ENCODE data around the gene GABRA4. TPM values are rescaled to one million over a fixed set of nuclear protein-coding genes. Genes with fewer than 3 reads are reported as not detected.

Gene GABRA4
- total and polyA plus RNA-seq, 10 donors = under 0.01 to 0.10 (median 0.04) TPM; not detected in 6

DNA sequence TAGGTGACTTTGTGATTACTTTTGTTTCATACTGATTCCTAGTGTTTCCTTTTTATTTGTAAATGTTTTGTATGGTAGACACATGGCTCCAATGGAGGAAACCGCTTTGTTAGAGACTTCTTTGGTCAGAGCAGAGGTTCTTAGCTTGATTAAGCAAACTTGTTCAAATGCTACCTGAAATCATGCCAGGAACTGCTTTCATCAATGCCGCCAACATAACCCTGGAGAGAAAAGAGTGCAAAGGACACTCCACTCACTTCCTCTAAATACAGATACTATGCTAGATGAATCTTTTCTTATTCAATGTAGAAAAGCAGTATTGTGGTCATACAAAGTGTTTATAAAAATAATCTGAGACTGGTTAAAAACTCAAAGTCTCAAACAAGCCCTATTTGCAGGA is 58.7 kb downstream of the GABRA4 start:
- WGBS, 5 donors = 71 to 85% (median 73%) methylated on average over 2 of the region's 2 CpGs
- no peak for DNase-seq
- Histone ChIP-seq H3K27me3 (replicated peaks in 1 of 7) (peaks cover 0 to 2% (median 0%) of the 10 kb centered on the region in 7 donors), H3K4me1 (no peaks in the 10 kb centered on the region), H3K27ac (no peak overlapping the region), H3K9me3 (no peaks in the 10 kb centered on the region), H3K36me3 (no peaks in the 10 kb centered on the region), H3K4me3 (no peak overlapping the region)
- TF ChIP-seq POLR2AphosphoS5 (IDR thresholded peaks at IDR 0.05) = no peak
- no peak for TF ChIP-seq POLR2A (IDR thresholded peaks at IDR 0.05)
- TF ChIP-seq, protein P1, sequence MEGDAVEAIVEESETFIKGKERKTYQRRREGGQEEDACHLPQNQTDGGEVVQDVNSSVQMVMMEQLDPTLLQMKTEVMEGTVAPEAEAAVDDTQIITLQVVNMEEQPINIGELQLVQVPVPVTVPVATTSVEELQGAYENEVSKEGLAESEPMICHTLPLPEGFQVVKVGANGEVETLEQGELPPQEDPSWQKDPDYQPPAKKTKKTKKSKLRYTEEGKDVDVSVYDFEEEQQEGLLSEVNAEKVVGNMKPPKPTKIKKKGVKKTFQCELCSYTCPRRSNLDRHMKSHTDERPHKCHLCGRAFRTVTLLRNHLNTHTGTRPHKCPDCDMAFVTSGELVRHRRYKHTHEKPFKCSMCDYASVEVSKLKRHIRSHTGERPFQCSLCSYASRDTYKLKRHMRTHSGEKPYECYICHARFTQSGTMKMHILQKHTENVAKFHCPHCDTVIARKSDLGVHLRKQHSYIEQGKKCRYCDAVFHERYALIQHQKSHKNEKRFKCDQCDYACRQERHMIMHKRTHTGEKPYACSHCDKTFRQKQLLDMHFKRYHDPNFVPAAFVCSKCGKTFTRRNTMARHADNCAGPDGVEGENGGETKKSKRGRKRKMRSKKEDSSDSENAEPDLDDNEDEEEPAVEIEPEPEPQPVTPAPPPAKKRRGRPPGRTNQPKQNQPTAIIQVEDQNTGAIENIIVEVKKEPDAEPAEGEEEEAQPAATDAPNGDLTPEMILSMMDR (IDR thresholded peaks at IDR 0.05 in 8 of 11, conservative IDR thresholded peaks at IDR 0.05 in 3 of 11) = no peak
- intact Hi-C loops (cut with DNase I; ENCODE audit: low total_unique reads) = no loop called here

DNA sequence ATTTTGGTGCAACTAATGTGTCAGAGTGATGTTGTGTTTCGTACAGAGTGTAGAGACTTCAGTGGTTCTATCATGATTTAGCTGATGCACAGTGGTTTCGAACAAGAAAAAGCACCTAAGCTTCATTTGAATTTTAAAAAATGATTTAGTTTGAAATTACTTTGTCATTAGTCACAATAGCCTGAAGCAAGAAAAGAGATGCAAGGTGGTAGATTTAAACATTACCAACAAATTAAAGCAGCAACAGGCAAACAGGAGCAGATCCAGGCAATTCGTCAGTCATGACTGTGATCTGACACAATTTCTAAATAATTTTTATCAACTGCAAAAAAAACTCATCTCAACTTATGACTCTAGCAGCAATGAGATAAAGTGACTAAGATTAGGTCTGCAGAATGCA is 59.7 kb downstream of the GABRA4 start:
- 65 to 81% (median 77%) methylated on average over 3 of the region's 3 CpGs for WGBS, 5 donors
- Histone ChIP-seq H3K4me3 (no peak overlapping the region), H3K27ac (no peak overlapping the region), H3K27me3 (replicated peaks in 1 of 7) (peaks cover 0 to 7% (median 0%) of the 10 kb centered on the region in 7 donors), H3K4me1 (no peaks in the 10 kb centered on the region), H3K36me3 (no peaks in the 10 kb centered on the region), H3K9me3 (no peaks in the 10 kb centered on the region)
- TF ChIP-seq POLR2AphosphoS5 (IDR thresholded peaks at IDR 0.05) = no peak
- TF ChIP-seq, protein P1 (IDR thresholded peaks at IDR 0.05 in 8 of 11, conservative IDR thresholded peaks at IDR 0.05 in 3 of 11) = no peak
- TF ChIP-seq POLR2A (IDR thresholded peaks at IDR 0.05) = no peak
- intact Hi-C loops (cut with DNase I; ENCODE audit: low total_unique reads) = no loop called here
- no peak for DNase-seq

DNA sequence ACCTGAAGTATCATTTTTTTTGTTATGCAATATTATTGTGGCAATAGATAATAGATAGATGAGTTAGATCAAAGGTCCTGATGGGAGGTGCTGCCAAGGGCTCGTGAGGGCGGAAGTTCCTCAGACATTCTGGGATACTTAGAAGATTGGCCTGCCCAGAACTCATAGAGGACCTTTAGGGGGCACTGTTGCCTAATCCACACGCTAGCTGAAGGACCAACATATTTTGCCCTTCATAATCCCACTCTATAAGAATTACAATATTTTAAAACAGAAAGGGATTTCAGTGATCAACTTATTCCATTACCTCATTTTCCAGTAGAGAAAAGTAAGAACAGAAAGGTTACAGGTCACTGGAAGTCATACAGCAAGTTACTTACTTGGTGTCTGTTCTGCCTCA is 61.4 kb downstream of the GABRA4 start:
- 9 to 16% (median 15%) methylated on average over 3 of the region's 3 CpGs for WGBS, 5 donors
- H3K9me3 ChIP-seq = no peaks in the 10 kb centered on the region
- intact Hi-C loops (cut with DNase I; ENCODE audit: low total_unique reads) = no loop called here
- TF ChIP-seq POLR2AphosphoS5 (IDR thresholded peaks at IDR 0.05) (no peak), POLR2A (IDR thresholded peaks at IDR 0.05) (no peak)
- TF ChIP-seq, protein P1 (IDR thresholded peaks at IDR 0.05 in 8 of 11, conservative IDR thresholded peaks at IDR 0.05 in 3 of 11) = peak in 5 of 11 experiments; percentile 12 to 50 (median 29)
- no peak overlapping the region for H3K4me3 ChIP-seq
- no peak for DNase-seq
- no peaks in the 10 kb centered on the region for H3K4me1 ChIP-seq
- H3K27me3 ChIP-seq (replicated peaks in 1 of 7) = peaks cover 0 to 15% (median 0%) of the 10 kb centered on the region in 7 donors
- no peaks in the 10 kb centered on the region for H3K36me3 ChIP-seq
- no peak overlapping the region for H3K27ac ChIP-seq

DNA sequence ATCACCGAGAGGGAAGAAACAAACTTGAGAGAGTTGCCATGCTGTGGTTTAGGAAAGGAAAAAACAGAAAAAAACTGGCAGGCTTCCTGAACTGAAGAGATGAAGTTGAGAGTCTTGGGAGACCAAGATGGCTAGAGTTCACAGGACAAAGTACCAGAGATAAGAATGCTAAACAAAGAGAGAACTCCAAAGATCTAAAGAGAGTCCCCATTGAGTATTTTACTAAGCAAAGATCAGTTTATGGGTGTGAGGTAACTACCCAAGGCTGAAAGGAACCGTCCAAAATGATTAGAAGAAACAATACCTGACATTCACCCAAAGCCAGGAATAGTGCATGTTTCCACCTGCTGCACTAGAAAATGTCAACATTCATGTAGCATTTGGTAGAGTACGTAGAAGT is 62.5 kb downstream of the GABRA4 start:
- H3K27me3 ChIP-seq (replicated peaks in 1 of 7) = peaks cover 0 to 20% (median 0%) of the 10 kb centered on the region in 7 donors
- intact Hi-C loops (cut with DNase I; ENCODE audit: low total_unique reads) = no loop called here
- TF ChIP-seq POLR2AphosphoS5 (IDR thresholded peaks at IDR 0.05) = no peak
- H3K4me1 ChIP-seq = no peaks in the 10 kb centered on the region
- WGBS, 5 donors = 53 to 66% (median 63%) methylated on average over 3 of the region's 3 CpGs
- no peak for DNase-seq
- H3K4me3 ChIP-seq = no peak overlapping the region
- H3K36me3 ChIP-seq = no peaks in the 10 kb centered on the region
- no peaks in the 10 kb centered on the region for H3K9me3 ChIP-seq
- H3K27ac ChIP-seq = no peak overlapping the region

DNA sequence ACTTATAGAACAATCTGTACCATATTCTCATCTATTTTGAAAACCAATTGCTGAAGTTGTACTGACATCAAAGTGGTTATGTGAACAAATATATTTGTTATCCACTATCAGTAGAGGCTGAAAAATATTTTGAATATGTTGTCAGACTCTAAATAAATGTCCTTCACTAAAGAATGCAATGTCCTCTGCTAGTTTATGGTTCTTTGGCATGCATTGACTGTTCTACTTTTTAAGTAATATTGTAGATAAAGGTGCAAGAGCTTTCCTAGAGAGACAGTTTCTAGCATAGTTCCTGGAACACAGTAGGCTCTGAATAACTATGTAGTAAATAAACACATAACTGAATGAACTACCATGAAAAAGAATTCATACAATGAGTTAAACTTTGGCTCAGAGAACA is 66.2 kb downstream of the GABRA4 start:
- Histone ChIP-seq H3K4me3 (no peak overlapping the region), H3K27ac (no peak overlapping the region), H3K36me3 (no peaks in the 10 kb centered on the region), H3K4me1 (no peaks in the 10 kb centered on the region), H3K9me3 (no peaks in the 10 kb centered on the region), H3K27me3 (replicated peaks in 1 of 7) (peaks cover 0 to 20% (median 0%) of the 10 kb centered on the region in 7 donors)
- DNase-seq = no peak
- intact Hi-C loops (cut with DNase I; ENCODE audit: low total_unique reads) = no loop called here
- TF ChIP-seq, protein P1 (IDR thresholded peaks at IDR 0.05 in 8 of 11, conservative IDR thresholded peaks at IDR 0.05 in 3 of 11) = no peak
- TF ChIP-seq POLR2AphosphoS5 (IDR thresholded peaks at IDR 0.05) (no peak), POLR2A (IDR thresholded peaks at IDR 0.05) (no peak)
